ENCODE data around the gene ENTPD3. TPM values are rescaled to one million over a fixed set of nuclear protein-coding genes. Genes with fewer than 3 reads are reported as not detected.

Gene ENTPD3
- total and polyA plus RNA-seq, 2 of the 8 experiments (the other 6 are each of a cell fraction or from before 2014, with no cell fraction given), result 0.60 to 1.0 TPM

DNA sequence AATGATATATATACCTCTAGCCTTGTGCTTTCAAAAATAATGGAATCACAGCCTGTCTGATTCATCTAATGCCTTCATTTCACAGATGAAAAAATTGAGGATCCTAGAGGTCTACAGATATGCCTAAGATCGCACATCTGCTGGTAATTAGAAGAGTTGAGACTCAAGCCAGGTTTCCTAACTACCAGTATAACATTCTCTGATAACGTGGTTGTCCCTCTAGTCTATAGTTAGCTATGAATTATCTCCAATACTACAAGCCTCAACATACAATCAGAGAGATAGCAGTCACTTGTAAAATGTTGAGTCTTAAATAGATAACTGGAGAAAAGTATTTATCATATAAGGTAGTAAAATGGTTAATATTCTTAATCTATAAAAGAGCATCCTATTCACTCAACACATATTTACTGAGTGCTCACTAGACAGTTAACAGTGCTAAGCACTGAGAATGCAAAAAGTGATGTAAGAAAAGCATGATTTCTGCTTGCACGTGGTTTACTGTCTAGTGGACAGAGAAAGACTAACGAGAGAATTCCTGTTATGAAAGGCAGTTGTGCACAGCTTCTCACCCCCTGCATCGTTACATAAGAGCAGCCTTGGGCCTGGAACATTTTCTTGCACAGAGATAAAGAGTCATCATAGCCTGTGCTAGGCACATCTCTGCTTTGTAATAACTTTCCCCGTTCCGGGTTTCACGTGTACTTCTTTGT lies 4.9 kb upstream of the ENTPD3 start (continued):
- TF ChIP-seq SAP30 (IDR thresholded peaks at IDR 0.05; ENCODE audit: insufficient read depth, insufficient replicate concordance, low read length) (no peak), SP4 (IDR thresholded peaks at IDR 0.05; ENCODE audit: low read length) (no peak), TAF7 (optimal IDR thresholded peaks at IDR 0.05; ENCODE audit: borderline replicate concordance, low read depth, low read length) (no peak), MAFK (IDR thresholded peaks at IDR 0.05; ENCODE audit: low read depth, low read length) (no peak)
